ENCODE data around the gene KRTAP5-10. TPM values are rescaled to one million over a fixed set of nuclear protein-coding genes. Genes with fewer than 3 reads are reported as not detected.

KRTAP5-10 gene
- total and polyA plus RNA-seq, 5 donors from 2014 or later = not detected

GRCh38 chr11:71544525-71545214 lies 20.7 kb upstream of the KRTAP5-10 start:
- Histone ChIP-seq H3K9me3 (ENCODE audit: control insufficient read depth in 2 of 2, low read length in 2 of 2) (peaks cover 0 to 7% of the 10 kb centered on the region in 2 experiments), H3K4me3 (ENCODE audit: low read depth, low read length) (no peak overlapping the region), H3K36me3 (ENCODE audit: control insufficient read depth, insufficient read depth, low read length) (no peaks in the 10 kb centered on the region), H3K4me1 (ENCODE audit: control insufficient read depth, insufficient read depth, low read length, poor library complexity, severe bottlenecking) (no peaks in the 10 kb centered on the region), H3K27me3 (ENCODE audit: control insufficient read depth, insufficient read depth, low read length) (no peaks in the 10 kb centered on the region), H3K27ac (ENCODE audit: insufficient read depth, low read length, poor library complexity, severe bottlenecking) (no peak overlapping the region)
- no peak for DNase-seq
- Mint-ChIP-seq H3K4me3 (no peak overlapping the region), H3K9me3 (peaks cover 0 to 7% (median 2%) of the 10 kb centered on the region in 7 donors), H3K27me3 (peaks cover 19% of the 10 kb centered on the region), H3K4me1 (no peaks in the 10 kb centered on the region), H3K36me3 (peaks cover 3% of the 10 kb centered on the region), H3K27ac (no peak overlapping the region)
- no peak for ATAC-seq (ENCODE audit: low read depth in 2 of 2)

- Histone ChIP-seq H3K27me3 (ENCODE audit: control insufficient read depth, insufficient read depth, low read length) (no peaks in the 10 kb centered on the region), H3K4me3 (ENCODE audit: low read depth, low read length) (no peak overlapping the region), H3K36me3 (ENCODE audit: control insufficient read depth, insufficient read depth, low read length) (no peaks in the 10 kb centered on the region), H3K9me3 (ENCODE audit: control insufficient read depth in 2 of 2, low read length in 2 of 2) (peaks cover 0 to 7% of the 10 kb centered on the region in 2 experiments), H3K27ac (ENCODE audit: insufficient read depth, low read length, poor library complexity, severe bottlenecking) (no peak overlapping the region), H3K4me1 (ENCODE audit: control insufficient read depth, insufficient read depth, low read length, poor library complexity, severe bottlenecking) (no peaks in the 10 kb centered on the region)
- Mint-ChIP-seq H3K36me3 (peaks cover 3% of the 10 kb centered on the region), H3K9me3 (peaks cover 0 to 7% (median 2%) of the 10 kb centered on the region in 7 donors), H3K27ac (no peak overlapping the region), H3K27me3 (peaks cover 19% of the 10 kb centered on the region), H3K4me1 (no peaks in the 10 kb centered on the region), H3K4me3 (no peak overlapping the region)
- ATAC-seq (ENCODE audit: low read depth in 2 of 2) (no peak), DNase-seq (no peak)
These were observed 19.9 kb upstream of the KRTAP5-10 start for GRCh38 chr11:71545405-71545966.

DNA sequence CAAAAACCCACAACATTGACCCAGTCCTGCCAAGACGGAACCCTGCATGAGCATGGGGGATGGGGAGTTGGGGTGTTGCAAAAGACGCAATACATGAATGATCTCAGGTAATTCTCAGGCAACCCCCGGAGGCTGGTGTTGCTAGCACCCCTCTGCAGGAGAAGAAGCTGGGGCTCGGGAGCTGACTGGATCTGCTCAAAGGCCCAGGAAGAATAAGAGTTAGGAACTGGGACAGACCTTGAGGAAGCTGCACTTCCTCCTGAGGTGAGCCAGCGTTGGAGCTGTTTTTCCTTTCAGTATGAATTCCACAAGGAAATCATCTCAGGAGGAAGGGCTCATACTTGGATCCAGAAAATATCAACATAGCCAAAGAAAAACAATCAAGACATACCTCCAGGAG lies 17.2 kb upstream of the KRTAP5-10 start, which contains the start of gene KRTAP5-9:
Gene KRTAP5-9, plus strand, starts transcription at position 301 of the 400 bp plus-strand sequence. CDS start 238 bp downstream, outside the sequence.
- H3K36me3 ChIP-seq (ENCODE audit: control insufficient read depth, insufficient read depth, low read length) = no peaks in the 10 kb centered on the region
- H3K4me1 ChIP-seq (ENCODE audit: control insufficient read depth, insufficient read depth, low read length, poor library complexity, severe bottlenecking) = no peaks in the 10 kb centered on the region
- Mint-ChIP-seq H3K36me3 (no peaks in the 10 kb centered on the region), H3K4me1 (no peaks in the 10 kb centered on the region), H3K27me3 (peaks cover 13% of the 10 kb centered on the region), H3K27ac (no peak within 1 kb of the TSS), H3K4me3 (no peak within 1 kb of the TSS), H3K9me3 (peaks cover 0 to 5% (median 0%) of the 10 kb centered on the region in 7 donors)
- no peaks in the 10 kb centered on the region for H3K9me3 ChIP-seq (ENCODE audit: control insufficient read depth in 2 of 2, low read length in 2 of 2)
- no peak within 1 kb of the TSS for H3K27ac ChIP-seq (ENCODE audit: insufficient read depth, low read length, poor library complexity, severe bottlenecking)
- no peak within 1 kb of the TSS for H3K4me3 ChIP-seq (ENCODE audit: low read depth, low read length)
- DNase-seq (no peak), ATAC-seq (ENCODE audit: low read depth in 2 of 2) (no peak)
- no peaks in the 10 kb centered on the region for H3K27me3 ChIP-seq (ENCODE audit: control insufficient read depth, insufficient read depth, low read length)

DNA sequence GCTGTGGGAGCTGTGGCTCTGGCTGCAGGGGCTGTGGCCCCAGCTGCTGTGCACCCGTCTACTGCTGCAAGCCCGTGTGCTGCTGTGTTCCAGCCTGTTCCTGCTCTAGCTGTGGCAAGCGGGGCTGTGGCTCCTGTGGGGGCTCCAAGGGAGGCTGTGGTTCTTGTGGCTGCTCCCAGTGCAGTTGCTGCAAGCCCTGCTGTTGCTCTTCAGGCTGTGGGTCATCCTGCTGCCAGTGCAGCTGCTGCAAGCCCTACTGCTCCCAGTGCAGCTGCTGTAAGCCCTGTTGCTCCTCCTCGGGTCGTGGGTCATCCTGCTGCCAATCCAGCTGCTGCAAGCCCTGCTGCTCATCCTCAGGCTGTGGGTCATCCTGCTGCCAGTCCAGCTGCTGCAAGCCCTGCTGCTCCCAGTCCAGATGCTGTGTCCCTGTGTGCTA lies 16.6 kb upstream of the KRTAP5-10 start:
- Histone ChIP-seq H3K4me3 (ENCODE audit: low read depth, low read length) (no peak overlapping the region), H3K27me3 (ENCODE audit: control insufficient read depth, insufficient read depth, low read length) (no peaks in the 10 kb centered on the region), H3K36me3 (ENCODE audit: control insufficient read depth, insufficient read depth, low read length) (no peaks in the 10 kb centered on the region), H3K27ac (ENCODE audit: insufficient read depth, low read length, poor library complexity, severe bottlenecking) (no peak overlapping the region), H3K4me1 (ENCODE audit: control insufficient read depth, insufficient read depth, low read length, poor library complexity, severe bottlenecking) (no peaks in the 10 kb centered on the region), H3K9me3 (ENCODE audit: control insufficient read depth in 2 of 2, low read length in 2 of 2) (no peaks in the 10 kb centered on the region)
- no peak overlapping the region for H3K4me3 Mint-ChIP-seq
- no peaks in the 10 kb centered on the region for H3K36me3 Mint-ChIP-seq
- peaks cover 12% of the 10 kb centered on the region for H3K27me3 Mint-ChIP-seq
- no peaks in the 10 kb centered on the region for H3K4me1 Mint-ChIP-seq
- peaks cover 0 to 3% (median 0%) of the 10 kb centered on the region in 7 donors for H3K9me3 Mint-ChIP-seq
- DNase-seq = no peak
- no peak overlapping the region for H3K27ac Mint-ChIP-seq
- no peak for ATAC-seq (ENCODE audit: low read depth in 2 of 2)

DNA sequence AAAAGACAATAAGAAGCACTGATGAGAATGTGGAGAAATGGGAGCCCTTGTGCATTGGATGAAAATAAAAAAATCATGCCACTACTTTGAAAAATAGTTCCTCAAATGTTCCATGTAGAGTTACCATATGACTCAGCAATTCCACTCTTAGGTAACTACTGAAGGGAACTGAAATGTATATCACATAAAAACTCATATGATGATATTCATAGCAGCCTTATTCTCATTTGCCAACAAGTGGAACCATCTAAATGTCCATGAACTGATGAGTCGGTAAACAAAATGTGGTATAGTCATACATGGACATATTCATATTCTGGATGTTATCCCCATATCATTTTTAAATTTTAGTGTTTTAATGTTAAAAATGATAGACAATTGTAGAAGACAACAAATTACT lies 13.7 kb upstream of the KRTAP5-10 start:
- Mint-ChIP-seq H3K27ac (no peak overlapping the region), H3K9me3 (peaks cover 0 to 2% (median 0%) of the 10 kb centered on the region in 7 donors), H3K27me3 (peaks cover 4% of the 10 kb centered on the region), H3K4me3 (no peak overlapping the region), H3K36me3 (no peaks in the 10 kb centered on the region), H3K4me1 (no peaks in the 10 kb centered on the region)
- Histone ChIP-seq H3K27ac (ENCODE audit: insufficient read depth, low read length, poor library complexity, severe bottlenecking) (no peak overlapping the region), H3K36me3 (ENCODE audit: control insufficient read depth, insufficient read depth, low read length) (no peaks in the 10 kb centered on the region), H3K4me3 (ENCODE audit: low read depth, low read length) (no peak overlapping the region), H3K9me3 (ENCODE audit: control insufficient read depth in 2 of 2, low read length in 2 of 2) (no peaks in the 10 kb centered on the region), H3K27me3 (ENCODE audit: control insufficient read depth, insufficient read depth, low read length) (no peaks in the 10 kb centered on the region), H3K4me1 (ENCODE audit: control insufficient read depth, insufficient read depth, low read length, poor library complexity, severe bottlenecking) (no peaks in the 10 kb centered on the region)
- DNase-seq (no peak), ATAC-seq (ENCODE audit: low read depth in 2 of 2) (no peak)

DNA sequence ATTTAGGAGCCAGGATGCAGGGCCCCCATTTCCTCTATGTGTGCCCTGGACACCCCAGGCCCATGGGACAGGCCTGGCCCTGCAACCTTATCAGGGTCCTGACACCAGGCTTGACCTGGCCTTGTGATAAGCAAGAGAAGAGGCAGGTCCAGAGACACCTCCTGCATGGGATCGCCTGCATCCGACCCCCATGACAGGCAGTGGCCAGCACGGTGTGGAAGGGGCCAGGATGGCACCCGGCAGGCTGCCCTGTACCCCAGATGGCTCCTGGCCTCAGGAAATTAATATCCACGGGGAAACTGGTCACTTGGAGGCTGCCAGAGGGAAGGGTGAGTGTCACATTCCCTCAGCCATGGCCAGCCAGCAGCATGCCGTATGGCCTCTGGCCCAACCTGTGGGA lies 10.4 kb upstream of the KRTAP5-10 start:
- no peak for ATAC-seq (ENCODE audit: low read depth in 2 of 2)
- Mint-ChIP-seq H3K36me3 (no peaks in the 10 kb centered on the region), H3K27me3 (peaks cover 10% of the 10 kb centered on the region), H3K9me3 (peaks cover 0 to 2% (median 0%) of the 10 kb centered on the region in 7 donors), H3K27ac (no peak overlapping the region), H3K4me1 (no peaks in the 10 kb centered on the region), H3K4me3 (no peak overlapping the region)
- Histone ChIP-seq H3K4me1 (ENCODE audit: control insufficient read depth, insufficient read depth, low read length, poor library complexity, severe bottlenecking) (no peaks in the 10 kb centered on the region), H3K9me3 (ENCODE audit: control insufficient read depth in 2 of 2, low read length in 2 of 2) (no peaks in the 10 kb centered on the region), H3K27ac (ENCODE audit: insufficient read depth, low read length, poor library complexity, severe bottlenecking) (no peak overlapping the region), H3K4me3 (ENCODE audit: low read depth, low read length) (no peak overlapping the region), H3K27me3 (ENCODE audit: control insufficient read depth, insufficient read depth, low read length) (peaks cover 2% of the 10 kb centered on the region), H3K36me3 (ENCODE audit: control insufficient read depth, insufficient read depth, low read length) (no peaks in the 10 kb centered on the region)
- no peak for DNase-seq

DNA sequence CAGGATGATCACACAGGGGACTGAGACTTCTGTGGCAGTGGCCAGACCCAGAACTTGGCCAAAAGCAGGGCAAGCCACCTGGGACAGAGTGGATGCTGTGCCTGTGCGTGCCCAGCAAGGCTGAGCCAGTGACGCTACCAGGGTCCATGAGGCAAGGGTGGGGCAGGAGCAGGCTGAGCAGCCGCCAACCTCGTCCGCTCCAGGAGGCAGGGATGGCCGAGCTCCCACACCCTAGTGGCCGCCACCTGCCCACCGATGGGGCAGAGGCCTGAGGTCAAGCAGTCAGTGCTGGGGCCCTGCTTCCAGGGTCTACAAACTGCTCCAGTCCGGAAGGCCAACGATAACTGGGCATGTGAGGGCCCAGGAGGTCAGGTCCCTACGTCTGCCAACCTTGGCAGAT lies 9.9 kb upstream of the KRTAP5-10 start:
- Mint-ChIP-seq H3K27ac (no peak overlapping the region), H3K4me3 (no peak overlapping the region), H3K36me3 (no peaks in the 10 kb centered on the region), H3K9me3 (peaks cover 0 to 2% (median 0%) of the 10 kb centered on the region in 7 donors), H3K27me3 (peaks cover 10% of the 10 kb centered on the region), H3K4me1 (no peaks in the 10 kb centered on the region)
- Histone ChIP-seq H3K4me3 (ENCODE audit: low read depth, low read length) (no peak overlapping the region), H3K27ac (ENCODE audit: insufficient read depth, low read length, poor library complexity, severe bottlenecking) (no peak overlapping the region), H3K4me1 (ENCODE audit: control insufficient read depth, insufficient read depth, low read length, poor library complexity, severe bottlenecking) (no peaks in the 10 kb centered on the region), H3K27me3 (ENCODE audit: control insufficient read depth, insufficient read depth, low read length) (peaks cover 2% of the 10 kb centered on the region), H3K9me3 (ENCODE audit: control insufficient read depth in 2 of 2, low read length in 2 of 2) (no peaks in the 10 kb centered on the region), H3K36me3 (ENCODE audit: control insufficient read depth, insufficient read depth, low read length) (no peaks in the 10 kb centered on the region)
- no peak for DNase-seq
- no peak for ATAC-seq (ENCODE audit: low read depth in 2 of 2)

GRCh38 chr11:71556018-71556417 lies 9.3 kb upstream of the KRTAP5-10 start:
- ATAC-seq (ENCODE audit: low read depth in 2 of 2) = no peak
- peak overlapping the region in 1 of 3 donors; percentile 4 for H3K27ac Mint-ChIP-seq

More at GRCh38 chr11:71556018-71556417, 9.3 kb upstream of the KRTAP5-10 start:
- Histone ChIP-seq H3K27ac (ENCODE audit: insufficient read depth, low read length, poor library complexity, severe bottlenecking) (no peak overlapping the region), H3K9me3 (ENCODE audit: control insufficient read depth in 2 of 2, low read length in 2 of 2) (no peaks in the 10 kb centered on the region), H3K27me3 (ENCODE audit: control insufficient read depth, insufficient read depth, low read length) (peaks cover 2% of the 10 kb centered on the region), H3K4me1 (ENCODE audit: control insufficient read depth, insufficient read depth, low read length, poor library complexity, severe bottlenecking) (no peaks in the 10 kb centered on the region), H3K4me3 (ENCODE audit: low read depth, low read length) (no peak overlapping the region), H3K36me3 (ENCODE audit: control insufficient read depth, insufficient read depth, low read length) (no peaks in the 10 kb centered on the region)
- no peak for DNase-seq
- H3K9me3 Mint-ChIP-seq = peaks cover 0 to 2% (median 0%) of the 10 kb centered on the region in 7 donors
- no peak overlapping the region for H3K4me3 Mint-ChIP-seq
- H3K27me3 Mint-ChIP-seq = peaks cover 14% of the 10 kb centered on the region
- no peaks in the 10 kb centered on the region for H3K4me1 Mint-ChIP-seq
- no peaks in the 10 kb centered on the region for H3K36me3 Mint-ChIP-seq
